HEK293 (cell line): Measurements from ENCODE around the gene SPATA31C2.

Experiments
- EGR2 ChIP-seq: fragments of 450-650 bp; formaldehyde crosslinking; IDR thresholded peaks from 2 replicates; pipeline ENCODE4 v1.5.1; 2016; ENCODE audit warnings: low read depth, missing biosample characterization, missing genetic modification characterization
- ZBTB21 ChIP-seq: fragments of 450-650 bp; formaldehyde crosslinking; IDR thresholded peaks from 2 replicates; pipeline ENCODE4 v1.5.1; 2017; ENCODE audit warnings: missing biosample characterization, missing genetic modification characterization
- ZFP3 ChIP-seq: fragments of 450-650 bp; formaldehyde crosslinking; IDR thresholded peaks from 2 replicates; pipeline ENCODE4 v1.5.1; 2016; ENCODE audit warnings: low read depth, missing biosample characterization, missing genetic modification characterization
- ZNF311 ChIP-seq: fragments of 450-650 bp; formaldehyde crosslinking; IDR thresholded peaks from 2 replicates; pipeline ENCODE4 v1.5.1; 2017; ENCODE audit warnings: missing biosample characterization, missing genetic modification characterization, borderline replicate concordance
- TF ChIP-seq, protein P1 (sequence below): fragments of 450-650 bp; formaldehyde crosslinking; IDR thresholded peaks from 2 replicates; pipeline ENCODE4 v1.5.1; 2016; ENCODE audit warnings: missing biosample characterization, missing genetic modification characterization
- TF ChIP-seq, protein P2 (sequence below): fragments of 450-650 bp; formaldehyde crosslinking; IDR thresholded peaks from 2 replicates; pipeline ENCODE4 v1.5.1; 2016; ENCODE audit warnings: missing biosample characterization, missing genetic modification characterization

DNA sequence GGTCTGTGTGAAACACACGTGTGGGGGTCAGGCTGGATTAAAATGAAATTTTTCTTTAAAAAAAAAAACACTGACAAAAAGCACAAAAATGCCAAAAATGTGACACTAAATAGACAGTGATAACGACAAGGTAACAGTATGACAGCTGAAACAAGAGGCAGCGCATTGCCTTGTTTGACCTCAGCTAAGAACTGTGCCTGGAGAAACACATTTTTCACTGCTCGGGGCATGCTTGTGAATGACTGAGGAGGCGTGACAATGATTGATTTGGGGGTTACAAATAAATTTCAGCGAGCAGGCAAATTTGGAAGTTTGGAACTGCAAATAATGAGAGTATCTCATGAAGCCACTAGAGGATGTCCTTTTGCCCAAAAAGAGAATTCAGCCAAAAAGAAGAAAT is 44.2 kb upstream of the SPATA31C2 start:
- TF ChIP-seq ZBTB21 (tag by site-specific recombination) (no peak), ZNF311 (tag by site-specific recombination) (no peak), ZFP3 (tag by site-specific recombination) (no peak), EGR2 (tag by site-specific recombination) (no peak)
- TF ChIP-seq, protein P1, sequence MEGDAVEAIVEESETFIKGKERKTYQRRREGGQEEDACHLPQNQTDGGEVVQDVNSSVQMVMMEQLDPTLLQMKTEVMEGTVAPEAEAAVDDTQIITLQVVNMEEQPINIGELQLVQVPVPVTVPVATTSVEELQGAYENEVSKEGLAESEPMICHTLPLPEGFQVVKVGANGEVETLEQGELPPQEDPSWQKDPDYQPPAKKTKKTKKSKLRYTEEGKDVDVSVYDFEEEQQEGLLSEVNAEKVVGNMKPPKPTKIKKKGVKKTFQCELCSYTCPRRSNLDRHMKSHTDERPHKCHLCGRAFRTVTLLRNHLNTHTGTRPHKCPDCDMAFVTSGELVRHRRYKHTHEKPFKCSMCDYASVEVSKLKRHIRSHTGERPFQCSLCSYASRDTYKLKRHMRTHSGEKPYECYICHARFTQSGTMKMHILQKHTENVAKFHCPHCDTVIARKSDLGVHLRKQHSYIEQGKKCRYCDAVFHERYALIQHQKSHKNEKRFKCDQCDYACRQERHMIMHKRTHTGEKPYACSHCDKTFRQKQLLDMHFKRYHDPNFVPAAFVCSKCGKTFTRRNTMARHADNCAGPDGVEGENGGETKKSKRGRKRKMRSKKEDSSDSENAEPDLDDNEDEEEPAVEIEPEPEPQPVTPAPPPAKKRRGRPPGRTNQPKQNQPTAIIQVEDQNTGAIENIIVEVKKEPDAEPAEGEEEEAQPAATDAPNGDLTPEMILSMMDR = no peak
- TF ChIP-seq, protein P2, sequence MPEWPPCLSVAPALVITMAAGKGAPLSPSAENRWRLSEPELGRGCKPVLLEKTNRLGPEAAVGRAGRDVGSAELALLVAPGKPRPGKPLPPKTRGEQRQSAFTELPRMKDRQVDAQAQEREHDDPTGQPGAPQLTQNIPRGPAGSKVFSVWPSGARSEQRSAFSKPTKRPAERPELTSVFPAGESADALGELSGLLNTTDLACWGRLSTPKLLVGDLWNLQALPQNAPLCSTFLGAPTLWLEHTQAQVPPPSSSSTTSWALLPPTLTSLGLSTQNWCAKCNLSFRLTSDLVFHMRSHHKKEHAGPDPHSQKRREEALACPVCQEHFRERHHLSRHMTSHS (tag by site-specific recombination) = no peak
